ENCODE data around the gene IFNL3.

GRCh38 chr19:39240421-39240820, 4.4 kb downstream of the IFNL3 start:
- TF ChIP-seq CTCF (IDR thresholded peaks at IDR 0.05; ENCODE audit: low read depth, low read length) (no peak), MAX (IDR thresholded peaks at IDR 0.05; ENCODE audit: low read depth, low read length) (no peak)

Data from NB4 (cell line).